Neutrophil (primary cell): ENCODE results near the gene CNTN2.

Experiments used
- H3K27ac ChIP-seq: fragments of 200-600 bp; sonication (generic); 2 replicates; pipeline ENCODE4 v1.5.1; 2016; ENCODE audit warnings: mild to moderate bottlenecking, moderate library complexity
- H3K27me3 ChIP-seq: fragments of 200-600 bp; sonication (generic); 2 replicates; pipeline ENCODE4 v1.6.0; 2016; ENCODE audit warnings: mild to moderate bottlenecking
- H3K36me3 ChIP-seq: fragments of 200-600 bp; sonication (generic); 2 replicates; pipeline ENCODE4 v1.5.1; 2017
- H3K4me1 ChIP-seq, 2 experiments: fragments of 200-600 bp in 1 of 2; sonication (generic) in 1 of 2; 1 replicate in 1 of 2; 2 replicates in 1 of 2; pipeline versions ENCODE4 v1.5.1 to v1.6.1; 2013 to 2016; ENCODE audit warnings: low read depth in 1 of 2, low read length in 1 of 2, mild to moderate bottlenecking in 1 of 2, moderate library complexity in 1 of 2; ENCODE audit not compliant: control insufficient read depth in 1 of 2, insufficient read depth in 1 of 2
- H3K4me3 ChIP-seq, 2 experiments: fragments of 200-600 bp in 1 of 2; sonication (generic) in 1 of 2; 1 replicate in 1 of 2; 2 replicates in 1 of 2; pipeline ENCODE4 v1.5.1; 2013 to 2016; ENCODE audit warnings: low read depth in 1 of 2, low read length in 1 of 2, mild to moderate bottlenecking in 1 of 2, moderate library complexity in 1 of 2
- H3K9me3 ChIP-seq: fragments of 200-600 bp; sonication (generic); 2 replicates; pipeline ENCODE4 v1.5.1; 2016
- CTCF ChIP-seq: fragments of 200-600 bp; sonication (generic); IDR thresholded peaks from 2 replicates; pipeline ENCODE4 v1.5.1; 2016; ENCODE audit warnings: antibody characterized with exemption

The CNTN2 gene

GRCh38 chr1:205001162-205001561 is 41.9 kb upstream of the CNTN2 start:
- TF ChIP-seq CTCF = no peak
- Histone ChIP-seq H3K4me1 (peaks cover 58 to 63% of the 10 kb centered on the region in 2 experiments), H3K27ac (no peak overlapping the region), H3K27me3 (no peaks in the 10 kb centered on the region), H3K36me3 (no peaks in the 10 kb centered on the region), H3K9me3 (no peaks in the 10 kb centered on the region), H3K4me3 (no peak overlapping the region)

GRCh38 chr1:205002705-205003104 is 40.3 kb upstream of the CNTN2 start:
- no peak overlapping the region for H3K4me3 ChIP-seq
- no peak for TF ChIP-seq CTCF
- H3K9me3 ChIP-seq = no peaks in the 10 kb centered on the region
- no peaks in the 10 kb centered on the region for H3K27me3 ChIP-seq
- peaks cover 71 to 77% of the 10 kb centered on the region in 2 experiments for H3K4me1 ChIP-seq
- no peaks in the 10 kb centered on the region for H3K36me3 ChIP-seq
- peak overlapping the region; percentile 82 for H3K27ac ChIP-seq

GRCh38 chr1:205003358-205004131 is 39.5 kb upstream of the CNTN2 start:
- TF ChIP-seq CTCF = no peak
- H3K36me3 ChIP-seq = no peaks in the 10 kb centered on the region
- H3K9me3 ChIP-seq = no peaks in the 10 kb centered on the region
- no peaks in the 10 kb centered on the region for H3K27me3 ChIP-seq
- peaks cover 62 to 74% of the 10 kb centered on the region in 2 experiments for H3K4me1 ChIP-seq
- no peak overlapping the region for H3K4me3 ChIP-seq
- H3K27ac ChIP-seq = peak overlapping the region; percentile 82

GRCh38 chr1:205004351-205004750 is 38.7 kb upstream of the CNTN2 start:
- peak overlapping the region; percentile 82 for H3K27ac ChIP-seq
- no peak overlapping the region for H3K4me3 ChIP-seq
- TF ChIP-seq CTCF = no peak
- H3K4me1 ChIP-seq = peaks cover 54 to 66% of the 10 kb centered on the region in 2 experiments
- H3K27me3 ChIP-seq = no peaks in the 10 kb centered on the region
- H3K36me3 ChIP-seq = no peaks in the 10 kb centered on the region
- H3K9me3 ChIP-seq = no peaks in the 10 kb centered on the region

- Histone ChIP-seq H3K4me3 (no peak overlapping the region), H3K4me1 (peaks cover 36 to 47% of the 10 kb centered on the region in 2 experiments), H3K36me3 (no peaks in the 10 kb centered on the region), H3K27ac (no peak overlapping the region), H3K9me3 (no peaks in the 10 kb centered on the region), H3K27me3 (no peaks in the 10 kb centered on the region)
- TF ChIP-seq CTCF = no peak
Measured at GRCh38 chr1:205008896-205009295, 34.1 kb upstream of the CNTN2 start.
